ENCODE measurements around the gene EIF3I. TPM values are rescaled to one million over a fixed set of nuclear protein-coding genes. Genes with fewer than 3 reads are reported as not detected.

Gene EIF3I
- total RNA-seq, 1 experiment from 2014 or later = 222 TPM

DNA sequence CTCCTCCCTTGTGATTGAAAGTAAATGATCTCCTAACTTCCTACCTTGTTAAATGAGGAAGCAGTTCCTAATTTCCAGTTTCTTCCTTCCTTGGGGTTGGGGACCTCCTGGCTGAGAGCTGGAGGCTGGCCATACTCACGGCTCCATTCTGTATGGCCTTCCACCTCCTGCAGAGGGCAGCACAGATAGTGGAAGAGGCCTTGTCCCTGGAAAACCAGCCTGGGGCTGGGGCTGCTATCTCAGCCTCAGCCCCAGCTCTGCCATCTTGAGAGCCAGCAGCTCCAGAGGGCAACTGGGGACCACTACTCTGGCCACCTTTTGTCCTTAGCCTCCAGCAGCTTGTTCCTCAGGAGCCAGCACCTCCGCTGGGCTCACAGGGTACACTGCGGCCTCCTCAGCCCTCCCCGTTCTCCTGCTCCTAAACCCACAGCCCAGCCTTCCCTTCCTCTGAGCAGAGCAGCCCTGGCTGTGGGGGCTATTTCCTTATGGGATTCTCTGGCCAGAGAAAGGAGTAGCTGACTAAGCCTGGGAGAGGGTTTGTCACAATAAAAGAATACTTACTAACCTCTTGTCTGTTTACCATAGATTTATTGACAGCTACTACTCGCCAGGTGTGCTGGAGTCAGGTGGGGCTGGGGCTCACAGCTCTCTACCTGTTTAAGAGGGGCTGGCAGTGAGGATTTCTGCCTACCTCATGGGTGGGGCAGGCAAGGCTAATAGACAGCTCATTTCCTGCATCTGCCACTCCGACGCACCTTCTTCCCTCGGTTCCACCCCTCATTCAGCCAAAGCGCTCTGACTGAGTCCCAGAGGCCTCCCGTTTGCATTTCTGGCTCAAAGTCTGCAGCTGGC is 6.4 kb upstream of the EIF3I start:
- H3K9ac ChIP-seq (ENCODE audit: extremely low read depth, insufficient read length, low read length) = no peak overlapping the region
- peak; percentile 77 for DNase-seq
- no peak overlapping the region for H2AK5ac ChIP-seq (ENCODE audit: insufficient read length, low read length)
- H3K27ac ChIP-seq (ENCODE audit: insufficient read length, low read depth, low read length) = no peak overlapping the region
- no CpG with 5 or more reads among the region's 10 CpGs for WGBS (ENCODE audit: extremely low coverage, insufficient read length, low lambda C conversion rate)
- H3K14ac ChIP-seq (ENCODE audit: insufficient read depth, low read length) = no peak overlapping the region
- no peak overlapping the region for H3K4me2 ChIP-seq (ENCODE audit: insufficient read depth, insufficient read length, low read length)
- no peaks in the 10 kb centered on the region for H3K27me3 ChIP-seq (ENCODE audit: insufficient read depth, low read length)
- Mint-ChIP-seq H3K27me3 (ENCODE audit: low read depth) (no peaks in the 10 kb centered on the region), H3K36me3 (ENCODE audit: insufficient read depth in 1 of 3, low read depth in 3 of 3) (peaks cover 8 to 36% (median 29%) of the 10 kb centered on the region in 3 experiments; a peak in 6 of 7 replicates), H3K4me1 (peaks cover 5 to 6% of the 10 kb centered on the region in 2 experiments; a peak in 3 of 4 replicates), H3K9me3 (no peaks in the 10 kb centered on the region), H3K27ac (peak overlapping the region; percentile 58 to 79 (median 67); a peak in 3 of 7 replicates), H3K4me3 (no peak overlapping the region)
- no peaks in the 10 kb centered on the region for H3K23me2 ChIP-seq (ENCODE audit: insufficient read length, low read depth, low read length, poor library complexity, severe bottlenecking)
- H2BK12ac ChIP-seq (ENCODE audit: insufficient read length, low read depth, low read length) = no peak overlapping the region
- H3K18ac ChIP-seq (ENCODE audit: insufficient read length, low read depth, low read length) = no peak overlapping the region
- no peak overlapping the region for H2BK120ac ChIP-seq (ENCODE audit: low read depth, low read length, poor library complexity, severe bottlenecking)
- H3K56ac ChIP-seq (ENCODE audit: insufficient read length, low read depth, low read length) = no peak overlapping the region
- no peaks in the 10 kb centered on the region; the same call in 1 of the 2 replicates for H3K4me1 ChIP-seq (ENCODE audit: insufficient read depth, low read length)
- no peak overlapping the region for H3K23ac ChIP-seq (ENCODE audit: insufficient read length, low read depth, low read length)
- TF ChIP-seq, protein P1, sequence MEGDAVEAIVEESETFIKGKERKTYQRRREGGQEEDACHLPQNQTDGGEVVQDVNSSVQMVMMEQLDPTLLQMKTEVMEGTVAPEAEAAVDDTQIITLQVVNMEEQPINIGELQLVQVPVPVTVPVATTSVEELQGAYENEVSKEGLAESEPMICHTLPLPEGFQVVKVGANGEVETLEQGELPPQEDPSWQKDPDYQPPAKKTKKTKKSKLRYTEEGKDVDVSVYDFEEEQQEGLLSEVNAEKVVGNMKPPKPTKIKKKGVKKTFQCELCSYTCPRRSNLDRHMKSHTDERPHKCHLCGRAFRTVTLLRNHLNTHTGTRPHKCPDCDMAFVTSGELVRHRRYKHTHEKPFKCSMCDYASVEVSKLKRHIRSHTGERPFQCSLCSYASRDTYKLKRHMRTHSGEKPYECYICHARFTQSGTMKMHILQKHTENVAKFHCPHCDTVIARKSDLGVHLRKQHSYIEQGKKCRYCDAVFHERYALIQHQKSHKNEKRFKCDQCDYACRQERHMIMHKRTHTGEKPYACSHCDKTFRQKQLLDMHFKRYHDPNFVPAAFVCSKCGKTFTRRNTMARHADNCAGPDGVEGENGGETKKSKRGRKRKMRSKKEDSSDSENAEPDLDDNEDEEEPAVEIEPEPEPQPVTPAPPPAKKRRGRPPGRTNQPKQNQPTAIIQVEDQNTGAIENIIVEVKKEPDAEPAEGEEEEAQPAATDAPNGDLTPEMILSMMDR (conservative IDR thresholded peaks at IDR 0.05) = peak; percentile 85
- no peak overlapping the region for H2BK15ac ChIP-seq (ENCODE audit: low read depth, low read length)
- no peak overlapping the region for H2AFZ ChIP-seq (ENCODE audit: low read length)
- H3T11ph ChIP-seq (ENCODE audit: low read length) = no peak overlapping the region
- no peak overlapping the region for H4K5ac ChIP-seq (ENCODE audit: insufficient read length, low read depth, low read length)
- no peaks in the 10 kb centered on the region for H3K9me3 ChIP-seq (ENCODE audit: control insufficient read depth, low read depth, low read length)
- no peak overlapping the region for H4K8ac ChIP-seq (replicated peaks; ENCODE audit: insufficient read length, low read depth, low read length)
- no peak overlapping the region for H4K91ac ChIP-seq (ENCODE audit: insufficient read length, low read depth, low read length)
- H2BK5ac ChIP-seq (ENCODE audit: insufficient read length, low read length) = no peak overlapping the region
- no peaks in the 10 kb centered on the region for H3K79me1 ChIP-seq (ENCODE audit: insufficient read depth, low read depth, low read length, poor library complexity, severe bottlenecking)
- no peak overlapping the region for H2BK20ac ChIP-seq (ENCODE audit: low read depth, low read length, poor library complexity, severe bottlenecking)
- no peaks in the 10 kb centered on the region for H3K79me2 ChIP-seq (ENCODE audit: insufficient read depth, low read length)
- no peaks in the 10 kb centered on the region for H4K20me1 ChIP-seq (ENCODE audit: control insufficient read depth, insufficient read depth, insufficient read length)
- H3K4ac ChIP-seq (ENCODE audit: low read depth, low read length) = no peak overlapping the region

All from H9 (cell line).